Measurements from ENCODE around the gene RNF208.

DNA sequence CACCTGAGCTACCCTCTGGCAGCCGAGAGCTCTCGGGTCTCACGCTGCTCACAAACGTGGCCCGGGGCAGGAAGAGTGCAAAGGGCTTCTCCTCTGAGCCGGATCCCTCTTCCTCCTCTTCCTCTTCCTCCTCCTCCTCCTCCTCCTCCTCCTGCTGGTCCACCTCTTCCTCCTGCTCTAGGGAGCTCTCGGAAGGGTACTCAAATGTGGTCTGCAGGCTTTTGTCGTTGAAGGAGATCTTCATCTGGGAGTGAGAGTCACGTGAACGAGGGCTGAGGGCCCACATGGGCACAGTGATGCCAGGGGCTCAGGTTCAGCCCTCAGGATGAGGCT, 29.6 kb downstream of the RNF208 start:
- TF ChIP-seq, protein P1, sequence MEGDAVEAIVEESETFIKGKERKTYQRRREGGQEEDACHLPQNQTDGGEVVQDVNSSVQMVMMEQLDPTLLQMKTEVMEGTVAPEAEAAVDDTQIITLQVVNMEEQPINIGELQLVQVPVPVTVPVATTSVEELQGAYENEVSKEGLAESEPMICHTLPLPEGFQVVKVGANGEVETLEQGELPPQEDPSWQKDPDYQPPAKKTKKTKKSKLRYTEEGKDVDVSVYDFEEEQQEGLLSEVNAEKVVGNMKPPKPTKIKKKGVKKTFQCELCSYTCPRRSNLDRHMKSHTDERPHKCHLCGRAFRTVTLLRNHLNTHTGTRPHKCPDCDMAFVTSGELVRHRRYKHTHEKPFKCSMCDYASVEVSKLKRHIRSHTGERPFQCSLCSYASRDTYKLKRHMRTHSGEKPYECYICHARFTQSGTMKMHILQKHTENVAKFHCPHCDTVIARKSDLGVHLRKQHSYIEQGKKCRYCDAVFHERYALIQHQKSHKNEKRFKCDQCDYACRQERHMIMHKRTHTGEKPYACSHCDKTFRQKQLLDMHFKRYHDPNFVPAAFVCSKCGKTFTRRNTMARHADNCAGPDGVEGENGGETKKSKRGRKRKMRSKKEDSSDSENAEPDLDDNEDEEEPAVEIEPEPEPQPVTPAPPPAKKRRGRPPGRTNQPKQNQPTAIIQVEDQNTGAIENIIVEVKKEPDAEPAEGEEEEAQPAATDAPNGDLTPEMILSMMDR (IDR thresholded peaks at IDR 0.05), result no peak
- TF ChIP-seq EZH2 (IDR thresholded peaks at IDR 0.05; ENCODE audit: borderline replicate concordance, insufficient read depth, low read depth, low read length, poor library complexity, severe bottlenecking), result no peak

Measured in B cell (primary cell).